Stimulated activated effector memory CD8-positive, alpha-beta T cell treated with anti-CD3 and anti-CD28 coated beads, Interleukin-12 subunit alpha, Interleukin-12 subunit beta, amount 100 ng/mL, for 72 hours (primary cell): ENCODE data around the gene PSIP1.
"Not testable (repeated sequence)": the region's sequence is repeated elsewhere in the genome, so short reads cannot be mapped to it uniquely, and the experiment has no call there.

Experiments used
- ATAC-seq: fragments of 150-1000 bp; cut with Tn5 transposase; 2 replicates; pipeline ENCODE4 v1.10.0; 2021
- DNase-seq, 2 donors: peaks; one replicate each; pipeline ENCODE4 v3.0.0; 2021 to 2022; ENCODE audit warnings: low spot score in 2 of 2
- H3K27ac Mint-ChIP-seq: one replicate; pipeline ENCODE4 v1.8.0; 2022; ENCODE audit warnings: mild to moderate bottlenecking, mixed read lengths
- H3K36me3 Mint-ChIP-seq: one replicate; pipeline ENCODE4 v1.8.0; 2022; ENCODE audit warnings: mild to moderate bottlenecking, mixed read lengths
- H3K4me1 Mint-ChIP-seq: one replicate; pipeline ENCODE4 v1.8.0; 2022; ENCODE audit warnings: mixed read lengths
- H3K4me3 Mint-ChIP-seq: one replicate; pipeline ENCODE4 v1.8.0; 2022; ENCODE audit warnings: mild to moderate bottlenecking, mixed read lengths
- H3K9me3 Mint-ChIP-seq: one replicate; pipeline ENCODE4 v1.8.0; 2022; ENCODE audit warnings: mixed read lengths

The PSIP1 gene

DNA sequence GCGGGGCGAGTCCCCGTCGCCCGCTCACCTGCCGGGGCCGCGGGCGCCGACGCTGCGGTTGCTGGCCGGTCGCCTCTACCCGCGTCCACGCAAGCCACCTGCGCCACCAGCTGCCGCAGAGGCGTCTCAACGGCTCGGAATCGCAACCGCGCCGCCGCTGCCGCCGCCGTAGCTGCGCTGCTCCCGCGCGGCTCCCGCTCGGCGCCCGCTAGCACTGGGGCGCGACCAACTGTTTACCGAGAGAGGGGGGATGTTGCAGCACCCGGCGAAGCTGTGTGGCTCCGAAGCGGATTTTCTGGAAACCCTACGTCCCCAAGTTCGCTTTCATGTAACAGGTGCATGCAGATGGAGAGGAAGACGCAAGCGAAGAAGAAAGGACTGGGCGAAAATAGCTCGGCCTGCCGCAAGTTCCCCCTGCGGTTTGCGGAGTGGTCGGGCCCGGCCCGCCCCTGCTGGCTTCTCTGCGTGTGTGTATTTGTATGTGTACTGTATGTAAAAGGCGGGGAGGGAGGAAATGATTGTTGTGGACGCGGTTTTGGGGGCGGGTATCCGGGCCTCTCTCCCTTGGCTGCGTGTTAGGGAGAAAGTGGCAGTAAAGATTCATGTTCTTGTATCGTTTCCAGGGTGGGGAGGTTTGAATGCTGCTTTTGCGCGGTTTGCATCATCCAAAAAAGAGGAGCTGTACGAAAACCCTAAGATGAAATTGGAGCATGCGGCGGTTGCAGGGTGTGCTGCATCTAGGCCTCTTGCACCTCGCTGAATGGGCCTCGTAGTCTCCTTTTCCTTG, at the start of gene PSIP1:
PSIP1 (minus strand) TSS at position 182 of the 787 bp plus-strand sequence. CDS start 782 bp downstream, outside the sequence.
- ATAC-seq (peak; percentile 94), DNase-seq (peak; percentile 81 to 94)
- H3K4me3 Mint-ChIP-seq: peak within 1 kb of the TSS; percentile 80
- no peaks in the 10 kb centered on the region for H3K9me3 Mint-ChIP-seq
- H3K4me1 Mint-ChIP-seq: peaks cover 48% of the 10 kb centered on the region
- H3K36me3 Mint-ChIP-seq: peaks cover 54% of the 10 kb centered on the region
- H3K27ac Mint-ChIP-seq: peak within 1 kb of the TSS; percentile 99

DNA sequence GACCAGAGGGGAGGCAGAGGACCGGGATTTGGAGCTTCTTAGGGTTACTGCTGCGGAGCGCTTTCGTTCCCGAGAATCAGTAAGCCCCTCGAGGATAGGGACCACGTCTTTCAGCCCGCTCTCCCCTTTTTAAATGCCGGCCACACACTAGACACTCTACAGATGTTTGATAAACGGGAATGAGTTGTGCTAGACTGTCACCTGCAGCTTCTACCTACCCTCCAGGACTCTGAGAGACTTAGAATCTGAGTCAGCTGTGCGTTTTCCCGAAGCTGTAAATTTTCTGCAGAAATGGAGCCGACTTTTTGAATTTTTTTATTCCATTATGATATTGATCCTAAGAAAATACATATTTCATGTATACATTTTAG, 42.7 kb upstream of the PSIP1 start:
- Mint-ChIP-seq H3K27ac (peak overlapping the region; percentile 85), H3K36me3 (peaks cover 16% of the 10 kb centered on the region), H3K9me3 (no peaks in the 10 kb centered on the region), H3K4me1 (peaks cover 14% of the 10 kb centered on the region), H3K4me3 (peak overlapping the region; percentile 92)
- peak; percentile 19 for ATAC-seq
- no peak for DNase-seq

DNA sequence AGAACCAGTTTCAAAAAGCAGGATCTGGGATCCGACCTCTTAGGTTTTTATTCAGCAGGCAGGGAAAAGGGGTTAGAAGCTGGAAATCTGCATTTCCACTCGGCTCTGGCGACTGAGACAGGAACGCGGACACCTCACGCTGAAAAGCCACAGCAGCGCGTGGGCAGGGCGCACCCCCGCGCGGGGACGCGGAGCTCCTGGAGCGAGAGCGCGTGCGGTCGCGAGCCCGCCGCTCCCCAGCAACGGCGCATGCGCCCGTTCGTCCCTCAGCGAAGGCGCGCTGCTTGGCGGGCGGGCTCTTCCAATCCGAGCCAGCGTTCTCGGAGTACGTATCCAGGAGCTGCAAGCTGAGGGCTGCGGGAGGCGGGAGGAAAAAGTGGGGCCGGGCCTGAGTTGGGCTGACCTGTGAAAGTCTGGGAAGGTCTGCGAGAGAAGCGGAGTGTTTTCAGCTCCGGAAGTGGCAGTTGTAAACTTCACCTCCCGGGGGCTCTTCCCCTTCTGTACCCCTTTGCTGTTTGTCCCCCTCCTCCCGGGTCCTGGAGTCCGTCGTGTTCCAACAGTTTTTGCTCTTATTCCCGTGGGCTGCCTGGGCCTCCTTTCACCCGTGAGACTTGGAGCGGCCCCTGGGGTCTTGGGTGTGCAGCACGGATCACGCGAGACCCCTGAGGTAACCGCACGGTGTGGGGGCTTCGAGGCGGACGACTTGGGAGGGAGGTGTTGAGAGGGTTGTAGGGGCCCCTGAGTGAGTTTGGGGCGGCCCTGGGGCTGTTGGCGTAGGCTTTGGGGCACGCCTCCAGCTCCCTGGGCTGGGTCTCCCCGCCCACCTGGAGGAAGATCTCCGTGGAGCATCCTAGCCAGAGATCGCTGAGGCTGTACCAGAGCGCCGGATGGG, 42.1 kb upstream of the PSIP1 start, which contains the start of gene CCDC171:
CCDC171 (plus strand) TSS at position 408 of the 892 bp plus-strand sequence. CDS start 11,046 bp downstream, outside the sequence.
- DNase-seq (peak; percentile 79 to 91), ATAC-seq (peak; percentile 91)
- H3K36me3 Mint-ChIP-seq: peaks cover 16% of the 10 kb centered on the region
- peak within 1 kb of the TSS; percentile 92 for H3K4me3 Mint-ChIP-seq
- H3K27ac Mint-ChIP-seq: peak within 1 kb of the TSS; percentile 85
- H3K9me3 Mint-ChIP-seq: no peaks in the 10 kb centered on the region
- H3K4me1 Mint-ChIP-seq: peaks cover 14% of the 10 kb centered on the region

DNA sequence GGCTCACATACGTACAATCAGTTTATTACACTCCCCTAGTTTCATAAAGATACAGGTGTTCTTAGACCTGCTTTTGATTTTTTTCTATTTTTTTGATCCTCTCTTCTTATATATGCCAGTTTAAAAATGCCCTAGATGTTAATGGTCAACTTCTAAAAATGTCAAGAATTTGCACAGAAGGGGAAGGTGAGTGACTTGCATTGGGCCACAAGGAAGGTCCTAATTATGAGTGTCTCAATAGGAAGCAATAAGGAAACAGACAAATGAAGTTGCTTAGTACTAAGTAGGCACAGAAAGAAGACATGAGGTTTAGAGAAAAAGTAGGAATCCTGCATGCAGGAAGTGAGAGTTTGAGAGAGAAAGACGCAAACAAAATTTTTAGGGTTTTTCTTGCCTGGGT, 38.8 kb upstream of the PSIP1 start:
- Mint-ChIP-seq H3K36me3 (peaks cover 16% of the 10 kb centered on the region), H3K27ac (no peak overlapping the region), H3K4me3 (no peak overlapping the region), H3K4me1 (peaks cover 14% of the 10 kb centered on the region), H3K9me3 (no peaks in the 10 kb centered on the region)
- no peak for ATAC-seq
- DNase-seq: no peak

DNA sequence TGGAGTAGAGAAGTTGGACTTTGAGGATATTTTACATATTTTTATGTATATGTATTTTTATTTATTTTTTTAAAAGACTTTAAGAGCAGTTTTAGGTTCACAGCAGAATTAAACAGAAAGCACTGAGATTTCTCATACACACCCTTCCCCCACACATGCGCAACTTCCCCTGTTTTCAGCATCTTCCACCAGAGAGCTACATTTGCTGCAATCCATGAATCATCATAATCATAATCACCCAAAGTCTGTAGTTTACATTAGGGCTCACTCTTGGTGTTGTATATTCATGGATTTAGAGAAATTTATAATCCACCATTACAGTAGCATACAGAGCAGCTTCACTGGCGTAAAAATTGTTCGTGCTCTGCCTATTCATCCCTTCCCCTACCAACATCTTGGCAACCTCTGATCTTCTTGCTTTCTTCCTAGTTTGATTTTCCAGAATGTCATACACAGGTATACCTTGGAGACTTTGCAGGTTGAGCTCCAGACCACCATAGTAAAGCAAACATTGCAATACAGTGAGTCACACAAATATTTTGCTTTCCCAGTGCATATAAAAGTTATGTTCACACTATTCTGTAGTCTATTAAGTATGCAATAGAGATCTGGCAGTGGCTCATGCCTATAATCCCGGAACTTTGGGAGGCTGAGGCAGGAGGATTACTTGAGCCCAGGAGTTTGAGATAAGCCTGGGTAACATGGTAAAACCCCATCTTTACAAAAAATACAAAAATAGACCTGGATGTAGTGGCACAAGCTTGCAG, 32.5 kb upstream of the PSIP1 start:
- no peak for DNase-seq
- Mint-ChIP-seq H3K4me3 (no peak overlapping the region), H3K36me3 (no peaks in the 10 kb centered on the region), H3K9me3 (no peaks in the 10 kb centered on the region), H3K27ac (no peak overlapping the region), H3K4me1 (no peaks in the 10 kb centered on the region)
- no peak for ATAC-seq

DNA sequence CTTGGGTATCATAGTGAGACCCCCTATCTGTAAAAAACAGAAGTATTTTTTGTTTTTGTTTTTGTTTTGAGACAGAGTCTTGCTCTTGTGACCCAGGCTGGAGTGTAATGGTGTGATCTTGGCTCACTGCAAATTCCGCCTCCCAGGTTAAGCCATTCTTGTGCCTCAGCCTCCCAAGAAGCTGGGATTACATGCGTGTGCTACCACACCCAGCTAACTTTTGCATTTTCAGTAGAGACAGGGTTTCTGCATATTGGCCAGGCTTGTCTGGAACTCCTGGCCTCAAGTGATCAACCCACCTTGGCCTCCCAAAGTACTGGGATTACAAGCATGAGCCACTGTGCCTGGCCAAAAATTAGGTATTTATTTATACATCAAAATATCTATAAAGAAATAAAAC, 31.9 kb upstream of the PSIP1 start:
- no peak overlapping the region for H3K27ac Mint-ChIP-seq
- H3K4me3 Mint-ChIP-seq: no peak overlapping the region
- DNase-seq (no peak), ATAC-seq (no peak)
- no peaks in the 10 kb centered on the region for H3K4me1 Mint-ChIP-seq
- no peaks in the 10 kb centered on the region for H3K36me3 Mint-ChIP-seq
- no peaks in the 10 kb centered on the region for H3K9me3 Mint-ChIP-seq

DNA sequence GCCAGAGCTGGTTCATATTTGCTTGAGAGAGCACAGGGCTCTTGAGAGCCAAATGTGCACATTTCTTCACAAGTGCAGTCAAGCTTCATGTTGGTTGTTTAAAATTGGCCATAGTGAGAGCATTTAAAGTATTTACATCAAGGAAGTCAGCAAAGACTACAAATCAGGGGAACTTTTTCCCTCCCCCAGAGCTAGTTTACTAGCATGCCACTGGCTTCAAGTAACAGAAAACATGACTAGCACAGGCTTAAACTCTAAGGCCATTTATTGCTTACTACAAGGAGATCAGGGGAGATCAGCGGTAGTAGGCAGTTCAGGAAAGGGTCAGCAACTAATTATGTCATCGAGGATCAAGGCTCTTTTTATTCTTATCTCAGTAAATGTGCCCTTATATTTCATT, 31.1 kb upstream of the PSIP1 start:
- ATAC-seq (no peak), DNase-seq (no peak)
- H3K27ac Mint-ChIP-seq: no peak overlapping the region
- H3K4me3 Mint-ChIP-seq: no peak overlapping the region
- no peaks in the 10 kb centered on the region for H3K36me3 Mint-ChIP-seq
- no peaks in the 10 kb centered on the region for H3K4me1 Mint-ChIP-seq
- no peaks in the 10 kb centered on the region for H3K9me3 Mint-ChIP-seq

DNA sequence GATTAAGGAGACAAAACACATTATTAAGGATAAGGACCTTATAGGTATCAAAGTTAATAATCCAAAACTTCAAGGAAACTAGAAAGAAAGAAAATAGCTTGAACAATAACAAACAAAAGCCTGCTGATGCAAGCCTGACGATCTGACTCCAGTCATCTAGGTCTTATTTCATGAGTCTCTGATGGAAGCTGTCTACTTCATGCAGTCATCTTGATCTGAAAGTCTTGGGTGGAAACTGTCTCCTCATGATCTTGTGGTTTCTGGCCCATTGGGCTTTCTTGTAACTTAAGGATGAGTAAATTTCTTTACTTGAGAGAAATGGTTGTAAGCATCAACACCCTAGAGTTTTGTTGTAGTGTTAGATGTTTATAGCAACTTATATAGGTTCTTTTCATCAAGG, 20.6 kb upstream of the PSIP1 start:
- no peaks in the 10 kb centered on the region for H3K9me3 Mint-ChIP-seq
- DNase-seq (no peak), ATAC-seq (peak; percentile 86)
- H3K4me1 Mint-ChIP-seq: no peaks in the 10 kb centered on the region
- no peaks in the 10 kb centered on the region for H3K36me3 Mint-ChIP-seq
- peak overlapping the region; percentile 26 for H3K27ac Mint-ChIP-seq
- no peak overlapping the region for H3K4me3 Mint-ChIP-seq

DNA sequence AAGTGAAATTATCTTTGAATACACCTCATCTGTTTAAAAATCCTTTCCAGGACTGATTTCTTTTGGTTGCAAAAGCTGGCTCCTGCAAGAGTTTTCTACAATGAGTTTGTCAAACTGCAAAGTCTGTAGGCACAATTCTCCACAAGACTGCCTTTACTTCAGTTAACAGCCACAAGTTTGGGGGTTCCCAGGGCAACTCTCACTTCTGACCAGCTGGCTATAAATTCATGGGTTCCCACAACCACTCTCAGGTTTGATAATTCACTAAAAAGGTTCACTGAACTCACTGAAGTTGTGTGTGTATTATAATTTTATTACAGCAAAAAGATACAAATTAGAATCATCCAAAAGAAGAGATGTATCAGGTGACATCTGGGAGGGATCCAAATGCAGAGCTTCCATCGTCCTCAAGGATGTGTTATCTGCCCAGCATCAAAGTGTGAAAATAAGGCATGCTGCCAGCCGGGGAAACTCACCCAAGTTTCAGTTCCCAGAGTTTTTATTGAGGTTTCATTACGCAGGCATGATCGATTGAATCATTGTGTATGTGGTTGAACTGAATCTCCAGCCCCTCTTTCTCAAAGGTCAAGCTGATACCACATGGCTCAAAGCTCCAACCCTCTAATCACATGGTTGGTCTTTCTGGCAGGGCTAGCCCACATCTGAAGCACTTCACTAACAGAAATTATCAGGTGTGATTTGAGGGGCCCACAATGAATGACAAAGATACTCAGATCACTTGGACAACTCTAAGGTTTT, 19.0 kb upstream of the PSIP1 start:
- Mint-ChIP-seq H3K4me1 (no peaks in the 10 kb centered on the region), H3K36me3 (no peaks in the 10 kb centered on the region), H3K27ac (no peak overlapping the region), H3K9me3 (no peaks in the 10 kb centered on the region), H3K4me3 (no peak overlapping the region)
- no peak for ATAC-seq
- DNase-seq: no peak

DNA sequence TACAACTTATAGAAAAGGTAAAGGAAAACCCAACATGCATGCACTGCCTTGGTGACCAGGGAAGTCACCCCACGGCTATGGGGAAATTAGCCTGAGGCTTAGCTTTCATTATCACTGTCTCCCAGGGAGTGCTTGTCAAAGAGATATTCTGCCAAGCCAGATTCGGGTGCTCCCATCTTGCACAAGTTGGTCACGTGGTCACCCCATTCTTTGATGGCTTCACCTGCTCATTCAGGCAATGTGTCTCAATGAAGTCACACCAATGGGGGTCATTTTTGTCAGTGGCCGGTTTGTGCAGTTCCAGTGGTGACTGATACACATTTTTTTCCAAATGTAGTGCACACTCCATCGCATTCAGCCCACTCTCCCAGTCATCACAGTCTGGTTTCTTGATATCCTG, 16.3 kb upstream of the PSIP1 start:
- not testable (repeated sequence) for H3K9me3 Mint-ChIP-seq, H3K4me1 Mint-ChIP-seq, H3K36me3 Mint-ChIP-seq, H3K4me3 Mint-ChIP-seq, H3K27ac Mint-ChIP-seq, ATAC-seq, DNase-seq

DNA sequence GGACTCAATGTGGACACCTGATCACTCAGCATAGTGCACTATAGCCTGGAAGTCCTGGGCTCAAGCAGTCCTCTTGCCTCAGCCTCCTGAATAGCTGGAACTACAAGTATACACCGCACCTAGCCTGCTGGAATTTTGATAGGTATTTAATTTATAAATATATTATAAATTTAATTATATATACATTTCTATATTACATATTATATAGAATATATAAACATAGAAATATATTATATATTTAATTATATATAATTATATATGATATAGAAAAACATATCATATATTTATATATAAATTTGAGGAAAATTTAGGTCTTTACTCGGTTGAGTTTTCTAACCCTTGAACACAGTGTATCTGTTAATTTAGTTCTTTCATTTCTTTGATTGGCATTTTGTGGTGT, 15.2 kb upstream of the PSIP1 start:
- H3K36me3 Mint-ChIP-seq: no peaks in the 10 kb centered on the region
- H3K27ac Mint-ChIP-seq: no peak overlapping the region
- no peaks in the 10 kb centered on the region for H3K4me1 Mint-ChIP-seq
- no peak overlapping the region for H3K4me3 Mint-ChIP-seq
- no peak for ATAC-seq
- no peaks in the 10 kb centered on the region for H3K9me3 Mint-ChIP-seq
- no peak for DNase-seq

DNA sequence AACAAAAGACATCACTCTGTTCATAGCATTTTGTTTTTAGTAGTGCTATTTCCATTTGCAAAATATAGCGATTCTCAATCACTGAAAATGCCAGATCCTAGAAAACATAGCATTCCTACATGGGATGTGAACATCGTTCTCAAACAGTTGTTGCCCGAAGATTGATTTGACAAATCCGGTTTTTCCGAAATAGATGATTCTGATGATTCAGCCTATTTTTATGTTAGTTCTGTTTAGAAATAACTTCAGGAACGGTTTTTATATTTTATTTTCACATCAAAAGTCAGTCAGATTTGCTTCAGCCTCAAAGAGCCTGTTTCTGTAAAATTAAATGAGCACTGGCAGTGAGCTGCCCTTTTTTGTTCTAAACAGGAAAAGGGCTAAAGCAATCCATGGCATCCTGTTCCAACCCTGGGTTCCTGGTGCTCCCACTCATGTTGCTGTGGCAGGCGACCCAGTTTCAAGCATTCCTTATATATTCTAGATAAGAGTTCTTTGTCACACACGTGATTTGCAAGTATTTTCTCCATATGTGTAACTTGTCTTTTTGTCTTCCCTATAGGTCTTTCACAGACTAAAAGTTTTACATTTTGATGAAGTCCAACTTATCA, 14.2 kb upstream of the PSIP1 start:
- H3K36me3 Mint-ChIP-seq: no peaks in the 10 kb centered on the region
- DNase-seq: no peak
- no peak overlapping the region for H3K27ac Mint-ChIP-seq
- no peaks in the 10 kb centered on the region for H3K9me3 Mint-ChIP-seq
- no peak overlapping the region for H3K4me3 Mint-ChIP-seq
- ATAC-seq: no peak
- no peaks in the 10 kb centered on the region for H3K4me1 Mint-ChIP-seq

DNA sequence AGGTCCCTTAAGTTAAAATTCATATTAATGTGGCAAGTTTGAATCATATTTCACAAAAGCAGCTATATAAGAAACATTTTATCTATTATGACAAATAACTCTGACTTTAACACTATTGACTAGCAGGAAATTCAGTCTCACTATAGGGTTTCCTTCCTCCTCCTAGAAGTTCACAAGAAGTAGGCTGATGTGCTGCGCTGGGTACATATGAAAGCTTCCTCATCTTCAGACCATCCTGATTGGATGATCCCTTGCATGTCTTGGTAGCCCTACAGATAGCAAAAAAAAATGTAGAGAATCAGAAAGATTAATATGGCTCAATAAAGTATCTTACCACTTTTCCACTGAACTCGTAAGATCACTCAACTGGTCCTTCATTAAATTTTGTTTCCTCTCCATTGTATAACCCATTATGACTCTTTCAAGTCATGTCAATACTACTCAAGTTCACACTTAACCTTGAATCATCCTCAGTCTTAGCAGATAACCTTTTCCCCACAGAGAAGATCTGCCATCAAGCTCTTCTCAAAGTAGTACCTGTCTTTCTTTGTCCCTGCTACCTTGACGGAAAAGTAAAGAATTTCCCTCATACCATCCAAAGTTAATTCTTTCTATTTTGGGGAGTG, 11.5 kb upstream of the PSIP1 start:
- H3K27ac Mint-ChIP-seq: no peak overlapping the region
- ATAC-seq: peak; percentile 50
- no peaks in the 10 kb centered on the region for H3K36me3 Mint-ChIP-seq

DNA sequence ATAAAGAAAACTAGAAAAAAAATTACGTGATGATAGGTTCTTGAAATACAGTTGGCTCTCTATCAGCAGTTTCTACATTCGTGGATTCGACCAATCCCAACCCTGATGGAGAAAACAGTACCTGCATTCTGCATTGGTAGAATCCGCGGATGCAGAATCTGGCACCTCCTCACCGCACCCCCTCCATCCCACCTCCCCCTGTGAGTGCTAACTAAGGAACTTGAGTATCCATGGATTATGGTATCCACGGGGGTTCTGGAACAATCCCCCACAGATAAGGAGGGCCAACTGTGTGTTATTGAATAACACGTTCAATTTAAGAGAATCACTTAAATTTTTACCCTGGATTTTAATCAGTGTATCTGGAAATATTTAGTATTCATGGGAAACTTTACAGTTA, 10.5 kb upstream of the PSIP1 start:
- Mint-ChIP-seq H3K9me3 (no peaks in the 10 kb centered on the region), H3K4me3 (no peak overlapping the region)
- ATAC-seq: no peak

More for the DNA sequence above, 11.5 kb upstream of the PSIP1 start:
- no peak overlapping the region for H3K4me3 Mint-ChIP-seq
- no peak for DNase-seq
- no peaks in the 10 kb centered on the region for H3K4me1 Mint-ChIP-seq
- H3K9me3 Mint-ChIP-seq: no peaks in the 10 kb centered on the region

More for the DNA sequence above, 10.5 kb upstream of the PSIP1 start:
- DNase-seq: no peak
- H3K36me3 Mint-ChIP-seq: no peaks in the 10 kb centered on the region
- H3K4me1 Mint-ChIP-seq: no peaks in the 10 kb centered on the region
- no peak overlapping the region for H3K27ac Mint-ChIP-seq
